K562 treated with DMSO at 1 percent for 48 hours (cell line): Measurements from ENCODE around the gene CRCP. TPM values are rescaled to one million over a fixed set of nuclear protein-coding genes. Genes with fewer than 3 reads are reported as not detected.

Source experiments
- total RNA-seq: library from RNA; unstranded; fragments of 300-600 nt; gene quantifications from 2 replicates; pipeline ENCODE4 v1.2.3, GENCODE V29; 2022; ENCODE audit warnings: low replicate concordance; ENCODE audit errors: extremely low read depth

Gene CRCP
- total RNA-seq = not detected in 2 replicates

GRCh38 chr7:66114743-66115649, at the start of gene CRCP:
Gene CRCP, plus strand, starts transcription at chr7:66114847. Its CDS starts 116 bp downstream, at chr7:66114963.

DNA sequence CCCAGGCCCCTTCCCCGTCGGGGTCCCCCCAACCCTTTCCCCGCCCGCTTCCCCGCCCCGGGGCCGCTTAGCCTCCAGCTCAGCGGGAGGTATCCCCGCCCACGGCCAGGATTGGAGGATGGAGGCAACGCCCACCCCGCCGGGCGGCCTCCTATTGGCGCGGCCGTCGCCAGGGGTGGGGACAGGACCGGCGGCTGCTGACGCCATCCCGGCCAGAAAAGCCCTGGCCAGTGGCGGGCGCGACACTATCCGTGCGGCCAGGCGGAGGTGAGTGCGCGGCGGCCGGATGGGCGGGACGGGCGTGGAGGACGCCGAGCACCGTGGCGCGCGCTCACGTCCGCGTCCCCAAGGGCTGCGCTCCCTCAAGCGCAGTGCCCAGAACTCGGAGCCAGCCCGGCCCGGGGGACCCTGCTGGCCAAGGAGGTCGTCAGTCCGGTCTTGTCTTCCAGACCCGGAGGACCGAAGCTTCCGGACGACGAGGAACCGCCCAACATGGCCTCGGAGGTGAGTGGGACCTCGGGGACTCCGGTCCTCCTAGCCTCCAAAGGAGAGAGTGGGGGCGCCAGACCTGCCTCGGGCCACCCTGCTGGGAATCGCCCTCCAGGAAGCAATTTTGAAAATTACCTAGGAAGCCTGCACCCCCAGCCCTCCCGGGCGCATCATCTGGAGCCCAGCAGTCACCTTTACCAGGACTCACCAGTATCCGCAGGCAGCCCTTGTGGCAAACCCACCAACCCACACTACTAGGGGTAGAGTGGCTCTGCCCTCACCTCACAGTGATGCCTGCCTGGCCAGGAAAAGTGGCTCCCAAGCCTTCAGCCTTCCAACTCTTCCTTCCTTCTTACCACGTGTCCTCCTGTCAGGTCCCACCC, 38.8 kb upstream of the CRCP start, which contains the start of gene ASL:
Gene ASL (plus strand): TSS at position 230 of the 872 bp plus-strand sequence. CDS start 263 bp downstream, at position 493.

Other genes starting within 250 kb of the CRCP start
- not detected in 2 replicates for gene VKORC1L1, start 241.8 kb upstream of the CRCP start, total RNA-seq
- gene GUSB, start 132.6 kb upstream of the CRCP start, total RNA-seq = not detected in 2 replicates
- gene ASL, start 39.0 kb upstream of the CRCP start, total RNA-seq = not detected in 2 replicates
- not detected in 2 replicates for gene TPST1, start 90.5 kb downstream of the CRCP start, total RNA-seq